Naive thymus-derived CD4-positive, alpha-beta T cell (primary cell): ENCODE data around the gene SOCS3. TPM values are rescaled to one million over a fixed set of nuclear protein-coding genes. Genes with fewer than 3 reads are reported as not detected.
A peak's percentile ranks its signal among the peaks of the same experiment; 100 is the strongest.

ENCODE experiments used
- ATAC-seq: fragments of 150-1000 bp; cut with Tn5 transposase; 2 replicates; pipeline ENCODE4 v1.10.0; 2021; ENCODE audit warnings: mild to moderate bottlenecking, moderate library complexity
- CTCF ChIA-PET: fragments of 350-600 bp; sonication (Branson Sonifier 250); formaldehyde crosslinking; loops from one replicate; lab custom pipeline; 2021; ENCODE audit warnings: antibody characterized with exemption; lab: Charles Lee
- POLR2A ChIA-PET: fragments of 350-600 bp; sonication (Branson Sonifier 250); formaldehyde crosslinking; loops from one replicate; lab custom pipeline; 2021; ENCODE audit warnings: antibody characterized with exemption, inconsistent platforms; lab: Charles Lee
- DNase-seq, 9 donors: peaks; one replicate each; pipeline versions ENCODE4 v3.0.0 to v3.0.0-alpha.2; 2020 to 2022; ENCODE audit warnings: mixed read lengths in 1 of 9
- H3K27ac ChIP-seq: one replicate; pipeline ENCODE4 v1.7.0; 2013; ENCODE audit warnings: mild to moderate bottlenecking, low read depth, low read length, moderate library complexity
- H3K27me3 ChIP-seq, 2 donors: one replicate each; pipeline ENCODE4 v1.7.0; 2013; ENCODE audit warnings: low read length in 2 of 2, mild to moderate bottlenecking in 2 of 2, moderate library complexity in 2 of 2; ENCODE audit not compliant: control insufficient read depth in 2 of 2, insufficient read depth in 2 of 2
- H3K36me3 ChIP-seq, 3 experiments: 1 replicate in 2 of 3; 2 replicates in 1 of 3; pipeline ENCODE4 v1.7.0; 2013; ENCODE audit warnings: low read length in 3 of 3, mild to moderate bottlenecking in 3 of 3, moderate library complexity in 1 of 3; ENCODE audit not compliant: insufficient read depth in 3 of 3, control insufficient read depth in 2 of 3
- H3K4me1 ChIP-seq, 2 donors: one replicate each; pipeline ENCODE4 v1.7.0; 2013; ENCODE audit warnings: low read length in 2 of 2, mild to moderate bottlenecking in 2 of 2, moderate library complexity in 1 of 2; ENCODE audit not compliant: control insufficient read depth in 2 of 2, insufficient read depth in 2 of 2
- H3K4me3 ChIP-seq: 2 replicates; pipeline ENCODE4 v1.7.0; 2013; ENCODE audit warnings: mild to moderate bottlenecking, low read length
- H3K9me3 ChIP-seq, 3 experiments: 1 replicate in 2 of 3; 2 replicates in 1 of 3; pipeline ENCODE4 v1.7.0; 2013; ENCODE audit warnings: low read length in 3 of 3; ENCODE audit not compliant: control insufficient read depth in 2 of 3
- H3K27ac Mint-ChIP-seq, 9 donors: one replicate each; pipeline ENCODE4 v1.8.0; 2020 to 2022; ENCODE audit warnings: mixed read lengths in 9 of 9, mild to moderate bottlenecking in 8 of 9, moderate library complexity in 5 of 9, inconsistent platforms in 2 of 9
- H3K27me3 Mint-ChIP-seq, 5 donors: one replicate each; pipeline ENCODE4 v1.8.0; 2021 to 2022; ENCODE audit warnings: mixed read lengths in 5 of 5, mild to moderate bottlenecking in 1 of 5
- H3K36me3 Mint-ChIP-seq, 5 donors: one replicate each; pipeline ENCODE4 v1.8.0; 2020 to 2022; ENCODE audit warnings: mixed read lengths in 5 of 5, mild to moderate bottlenecking in 3 of 5, inconsistent platforms in 1 of 5
- H3K4me1 Mint-ChIP-seq, 7 donors: one replicate each; pipeline ENCODE4 v1.8.0; 2020 to 2022; ENCODE audit warnings: mixed read lengths in 7 of 7, mild to moderate bottlenecking in 3 of 7, inconsistent platforms in 1 of 7
- H3K4me3 Mint-ChIP-seq, 10 donors: one replicate each; pipeline ENCODE4 v1.8.0; 2020 to 2022; ENCODE audit warnings: mild to moderate bottlenecking in 10 of 10, mixed read lengths in 10 of 10, moderate library complexity in 6 of 10, inconsistent platforms in 2 of 10
- H3K9me3 Mint-ChIP-seq, 11 donors: one replicate each; pipeline ENCODE4 v1.8.0; 2020 to 2022; ENCODE audit warnings: mixed read lengths in 11 of 11, mild to moderate bottlenecking in 4 of 11, inconsistent platforms in 1 of 11, moderate library complexity in 1 of 11
- intact Hi-C, 2 donors: fragments of 100-400 bp; cut with micrococcal nuclease; formaldehyde crosslinking; loops; one replicate each; pipeline ENCODE4 v1.15.1; 2023
- polyA plus RNA-seq, 2 donors: library from polyadenylated mRNA; unstranded; fragments of 300-500 nt; fragmentation: Illumina TruSeq; gene quantifications; one replicate each; pipeline ENCODE4 v1.2.3, GENCODE V29; 2021
- total RNA-seq, 6 experiments: library from RNA in 5 of 6; stranded (reverse) in 5 of 6; gene quantifications; 1 replicate in 5 of 6; 2 replicates in 1 of 6; pipeline ENCODE4 v1.2.3 and lab custom pipeline; 2021 to 2026

Gene SOCS3
- total and polyA plus RNA-seq, 7 experiments from 2014 or later: 8.1 to 281 (median 110) TPM

- Histone ChIP-seq H3K4me1 (peaks cover 41 to 60% of the 10 kb centered on the region in 2 donors), H3K36me3 (peaks cover 0 to 6% (median 0%) of the 10 kb centered on the region in 3 experiments), H3K27me3 (no peaks in the 10 kb centered on the region), H3K4me3 (no peak overlapping the region), H3K27ac (peak overlapping the region; percentile 51), H3K9me3 (no peaks in the 10 kb centered on the region)
- intact Hi-C loops: no loop called here
- H3K36me3 Mint-ChIP-seq: peaks cover 0 to 15% (median under 1%) of the 10 kb centered on the region in 5 donors
- POLR2A ChIA-PET: interaction anchor here (0.6 to 1.6 kb wide), 4 partner anchors 9 to 142 kb away, joined by 3 to 7 read pairs (median 6); partner anchors contain the start of gene PGS1
- peak overlapping the region; percentile 71 to 98 (median 85) for H3K27ac Mint-ChIP-seq
- peaks cover 52 to 87% (median 74%) of the 10 kb centered on the region in 7 donors for H3K4me1 Mint-ChIP-seq
- peak overlapping the region; percentile 44 to 93 (median 75) for H3K4me3 Mint-ChIP-seq
- CTCF ChIA-PET: interaction anchor here (0.5 to 1.1 kb wide), 4 partner anchors 22 to 185 kb away, joined by 3 to 7 read pairs (median 4); no protein-coding TSS in a partner anchor
- H3K9me3 Mint-ChIP-seq: peaks cover 0 to 4% (median 0%) of the 10 kb centered on the region in 11 donors
- DNase-seq (peak in 2 of 9 donors; percentile 12 to 16), ATAC-seq (peak; percentile 64)
- no peaks in the 10 kb centered on the region for H3K27me3 Mint-ChIP-seq
These were observed 28.4 kb upstream of the SOCS3 start for GRCh38 chr17:78387977-78388941.

GRCh38 chr17:78384479-78385175 is 24.8 kb upstream of the SOCS3 start:
- H3K9me3 ChIP-seq: no peaks in the 10 kb centered on the region
- no peak for ATAC-seq
- H3K4me3 ChIP-seq: peak overlapping the region; percentile 30
- no peaks in the 10 kb centered on the region for H3K27me3 ChIP-seq
- H3K9me3 Mint-ChIP-seq: peaks cover 0 to 4% (median 0%) of the 10 kb centered on the region in 11 donors
- DNase-seq: no peak
- H3K36me3 Mint-ChIP-seq: peaks cover 0 to 29% (median 11%) of the 10 kb centered on the region in 5 donors
- intact Hi-C loops: no loop called here
- H3K4me3 Mint-ChIP-seq: peak overlapping the region; percentile 57 to 93 (median 78)
- H3K4me1 Mint-ChIP-seq: peaks cover 78 to 95% (median 85%) of the 10 kb centered on the region in 7 donors
- H3K27ac Mint-ChIP-seq: peak overlapping the region; percentile 84 to 98 (median 93)
- H3K27ac ChIP-seq: peak overlapping the region; percentile 70
- H3K36me3 ChIP-seq: no peaks in the 10 kb centered on the region
- H3K27me3 Mint-ChIP-seq: no peaks in the 10 kb centered on the region
- ChIA-PET CTCF (no interaction called here), POLR2A (interaction anchor here (1.0 kb wide), 1 partner anchor 21 kb away, joined by 3 read pairs; no protein-coding TSS in a partner anchor)
- H3K4me1 ChIP-seq: peaks cover 76 to 85% of the 10 kb centered on the region in 2 donors

- Mint-ChIP-seq H3K27ac (peak overlapping the region; percentile 84 to 98 (median 93)), H3K4me3 (peak overlapping the region; percentile 57 to 93 (median 74)), H3K36me3 (peaks cover 0 to 32% (median 11%) of the 10 kb centered on the region in 5 donors), H3K4me1 (peaks cover 83 to 95% (median 90%) of the 10 kb centered on the region in 7 donors), H3K27me3 (no peaks in the 10 kb centered on the region), H3K9me3 (peaks cover 0 to 6% (median 0%) of the 10 kb centered on the region in 11 donors)
- Histone ChIP-seq H3K4me3 (no peak overlapping the region), H3K27ac (peak overlapping the region; percentile 70), H3K36me3 (no peaks in the 10 kb centered on the region), H3K9me3 (no peaks in the 10 kb centered on the region), H3K27me3 (no peaks in the 10 kb centered on the region), H3K4me1 (peaks cover 82 to 84% of the 10 kb centered on the region in 2 donors)
- ChIA-PET POLR2A (interaction anchor here (1.0 kb wide), 1 partner anchor 21 kb away, joined by 3 read pairs; no protein-coding TSS in a partner anchor), CTCF (interaction anchor here (1.2 kb wide), 1 partner anchor 40 kb away, joined by 3 read pairs; no protein-coding TSS in a partner anchor)
- ATAC-seq (peak; percentile 53), DNase-seq (peak in 2 of 9 donors; percentile 20 to 63)
- intact Hi-C loops: no loop called here
These were observed 24.0 kb upstream of the SOCS3 start for GRCh38 chr17:78383725-78384471.

- H3K27ac Mint-ChIP-seq: peak overlapping the region; percentile 66 to 96 (median 83)
- peak; percentile 74 for ATAC-seq
- Histone ChIP-seq H3K4me1 (peaks cover 66 to 69% of the 10 kb centered on the region in 2 donors), H3K27ac (peak overlapping the region; percentile 37), H3K27me3 (no peaks in the 10 kb centered on the region), H3K9me3 (no peaks in the 10 kb centered on the region), H3K36me3 (no peaks in the 10 kb centered on the region), H3K4me3 (peak overlapping the region; percentile 28)
- ChIA-PET CTCF (interaction anchor here (0.7 to 1.0 kb wide), 2 partner anchors 20 to 40 kb away, joined by 3 to 8 read pairs; no protein-coding TSS in a partner anchor), POLR2A (interaction anchor here (0.5 to 1.0 kb wide), 5 partner anchors 12 to 349 kb away, joined by 3 to 4 read pairs (median 3); no protein-coding TSS in a partner anchor)
- DNase-seq: peak in 5 of 9 donors; percentile 33 to 63 (median 51)
- H3K36me3 Mint-ChIP-seq: peaks cover 0 to 24% (median 7%) of the 10 kb centered on the region in 5 donors
- peaks cover 0 to 6% (median 0%) of the 10 kb centered on the region in 11 donors for H3K9me3 Mint-ChIP-seq
- intact Hi-C loops: loop anchor here in 1 of 2 donors (2.0 kb wide), 1 partner anchor 67 kb away; no protein-coding TSS in a partner anchor
- H3K4me1 Mint-ChIP-seq: peaks cover 66 to 78% (median 73%) of the 10 kb centered on the region in 7 donors
- H3K4me3 Mint-ChIP-seq: peak overlapping the region; percentile 44 to 94 (median 84)
- H3K27me3 Mint-ChIP-seq: no peaks in the 10 kb centered on the region
These were observed 21.8 kb upstream of the SOCS3 start for GRCh38 chr17:78381601-78382232.

GRCh38 chr17:78380370-78380769 is 20.5 kb upstream of the SOCS3 start:
- Mint-ChIP-seq H3K9me3 (peaks cover 0 to 4% (median 0%) of the 10 kb centered on the region in 11 donors), H3K27ac (peak overlapping the region; percentile 71 to 93 (median 80)), H3K4me1 (peaks cover 53 to 68% (median 59%) of the 10 kb centered on the region in 7 donors), H3K36me3 (peaks cover 0 to 23% (median 5%) of the 10 kb centered on the region in 5 donors), H3K4me3 (peak overlapping the region; percentile 65 to 96 (median 93)), H3K27me3 (no peaks in the 10 kb centered on the region)
- no peaks in the 10 kb centered on the region for H3K9me3 ChIP-seq
- intact Hi-C loops: loop anchor here in 1 of 2 donors (2.0 kb wide), 1 partner anchor 66 kb away; no protein-coding TSS in a partner anchor
- no peak for DNase-seq
- ChIA-PET POLR2A (interaction anchor here (0.5 to 1.5 kb wide), 2 partner anchors 13 to 16 kb away, joined by 3 to 4 read pairs; no protein-coding TSS in a partner anchor), CTCF (interaction anchor here (0.7 to 1.4 kb wide), 3 partner anchors 21 to 41 kb away, joined by 4 to 6 read pairs (median 5); no protein-coding TSS in a partner anchor)
- no peaks in the 10 kb centered on the region for H3K36me3 ChIP-seq
- no peak overlapping the region for H3K4me3 ChIP-seq
- ATAC-seq: no peak
- H3K4me1 ChIP-seq: peaks cover 53 to 57% of the 10 kb centered on the region in 2 donors
- H3K27ac ChIP-seq: no peak overlapping the region
- H3K27me3 ChIP-seq: no peaks in the 10 kb centered on the region
